K562 (cell line): ENCODE data around the gene TXNL1. TPM values are rescaled to one million over a fixed set of nuclear protein-coding genes. Genes with fewer than 3 reads are reported as not detected.

Source experiments
- BRD9 ChIP-seq: fragments of 450-650 bp; IDR thresholded peaks from 2 replicates; pipeline ENCODE4 v1.6.1; 2018; ENCODE audit warnings: low read depth; ENCODE audit not compliant: partially characterized antibody
- CHD1 ChIP-seq: fragments of 200-600 bp; sonication (generic); IDR thresholded peaks from one replicate; pipeline ENCODE4 v1.6.1; 2012; ENCODE audit warnings: mild to moderate bottlenecking, moderate library complexity, low read length, inconsistent platforms
- FOXO4 ChIP-seq: fragments of 450-650 bp; formaldehyde crosslinking; IDR thresholded peaks from 2 replicates; pipeline ENCODE4 v1.4.0; 2020; ENCODE audit warnings: mild to moderate bottlenecking, moderate library complexity
- HMG20B ChIP-seq: fragments of 250-450 bp; sonication (Bioruptor Pico); IDR thresholded peaks from 2 replicates; pipeline ENCODE4 v1.5.0; 2021; ENCODE audit warnings: mild to moderate bottlenecking
- HNRNPH1 ChIP-seq: fragments of 200-400 bp; formaldehyde crosslinking; optimal IDR thresholded peaks from 2 replicates; pipeline ENCODE3; 2017; ENCODE audit warnings: low read depth, mild to moderate bottlenecking, low read length, moderate library complexity
- KLF10 ChIP-seq: fragments of 250-450 bp; sonication (Bioruptor Pico); IDR thresholded peaks from 2 replicates; pipeline ENCODE4 v1.6.1; 2021; ENCODE audit warnings: matching md5 sums
- NBN ChIP-seq: fragments of 450-650 bp; IDR thresholded peaks from 2 replicates; pipeline ENCODE4 v1.6.1; 2016; ENCODE audit warnings: low read depth, mild to moderate bottlenecking
- NONO ChIP-seq, 2 experiments: fragments of 200-400 bp in 1 of 2; fragments of 450-650 bp in 1 of 2; formaldehyde crosslinking in 1 of 2; IDR thresholded peaks; 2 replicates each; pipeline ENCODE4 v1.6.1; 2017; ENCODE audit warnings: low read depth in 2 of 2, mild to moderate bottlenecking in 2 of 2, moderate library complexity in 2 of 2, low read length in 1 of 2
- TBL1XR1 ChIP-seq, 2 experiments: IDR thresholded peaks; 2 replicates each; pipeline ENCODE4 v1.6.1; 2012; ENCODE audit warnings: improper control_type of control experiment in 2 of 2, low read length in 2 of 2, mild to moderate bottlenecking in 1 of 2
- U2AF1 ChIP-seq: fragments of 200-400 bp; formaldehyde crosslinking; optimal IDR thresholded peaks from 2 replicates; pipeline ENCODE3; 2017; ENCODE audit warnings: mild to moderate bottlenecking, low read depth, low read length, moderate library complexity
- U2AF2 ChIP-seq: fragments of 200-400 bp; formaldehyde crosslinking; optimal IDR thresholded peaks from 2 replicates; pipeline ENCODE3; 2017; ENCODE audit warnings: low read depth, mild to moderate bottlenecking, low read length
- ZC3H4 ChIP-seq: sonication (generic); formaldehyde crosslinking; IDR thresholded peaks from 2 replicates; pipeline ENCODE4 v1.9.0; 2021; ENCODE audit warnings: missing genetic modification reagents, borderline replicate concordance
- ZNF121 ChIP-seq: sonication (generic); formaldehyde crosslinking; conservative IDR thresholded peaks from 2 replicates; pipeline ENCODE4 v1.8.0; 2022; ENCODE audit warnings: missing genetic modification reagents
- ZNF217 ChIP-seq: sonication (generic); formaldehyde crosslinking; IDR thresholded peaks from 2 replicates; pipeline ENCODE4 v1.8.0; 2022; ENCODE audit warnings: mild to moderate bottlenecking, missing genetic modification reagents
- ZNF512 ChIP-seq: IDR thresholded peaks from 2 replicates; pipeline ENCODE4 v1.6.1; 2016; ENCODE audit warnings: missing genetic modification characterization, missing compliant biosample characterization
- ZNF75A ChIP-seq: fragments of 450-650 bp; formaldehyde crosslinking; IDR thresholded peaks from 2 replicates; pipeline ENCODE4 v1.4.0; 2020; ENCODE audit warnings: mild to moderate bottlenecking
- polyA plus RNA-seq, 8 experiments: library from polyadenylated mRNA; depleted of rRNA in 4 of 8; stranded (reverse) in 5 of 8; unstranded in 3 of 8; fragments of >200 nt; fragmentation: Nextera tagmentation in 2 of 8; fragmentation: Illumina TruSeq in 1 of 8; extraction: Ambion mirVana in 2 of 8; extraction: Trizol in 1 of 8; gene quantifications; 2 replicates each; pipeline versions ENCODE4 v1.2.1 to v1.2.3, GENCODE V29; 2011 to 2014; ENCODE audit warnings: inconsistent platforms in 1 of 8, missing spikeins in 1 of 8
- total RNA-seq, 7 experiments: library from RNA; depleted of rRNA in 6 of 7; stranded (reverse); fragments of >200 nt in 6 of 7; fragmentation: Illumina TruSeq in 2 of 7; extraction: Trizol in 2 of 7; gene quantifications; 2 replicates each; pipeline versions ENCODE4 v1.2.1 to v1.2.3, GENCODE V29; 2011 to 2021; ENCODE audit warnings: low replicate concordance in 1 of 7
- TF ChIP-seq, protein P1 (sequence below): fragments of 250-450 bp; sonication (Bioruptor Pico); IDR thresholded peaks from 2 replicates; pipeline ENCODE4 v1.4.0; 2020; ENCODE audit warnings: mild to moderate bottlenecking, moderate library complexity, borderline replicate concordance
- TF ChIP-seq, protein P2 (sequence below): fragments of 450-650 bp; IDR thresholded peaks from 2 replicates; pipeline ENCODE4 v1.6.1; 2016; ENCODE audit warnings: borderline replicate concordance

Gene TXNL1
- total and polyA plus RNA-seq, 9 of the 15 experiments (the other 6 are each of a cell fraction or from before 2014, with no cell fraction given), result 45.4 to 103 (median 65.7) TPM

DNA sequence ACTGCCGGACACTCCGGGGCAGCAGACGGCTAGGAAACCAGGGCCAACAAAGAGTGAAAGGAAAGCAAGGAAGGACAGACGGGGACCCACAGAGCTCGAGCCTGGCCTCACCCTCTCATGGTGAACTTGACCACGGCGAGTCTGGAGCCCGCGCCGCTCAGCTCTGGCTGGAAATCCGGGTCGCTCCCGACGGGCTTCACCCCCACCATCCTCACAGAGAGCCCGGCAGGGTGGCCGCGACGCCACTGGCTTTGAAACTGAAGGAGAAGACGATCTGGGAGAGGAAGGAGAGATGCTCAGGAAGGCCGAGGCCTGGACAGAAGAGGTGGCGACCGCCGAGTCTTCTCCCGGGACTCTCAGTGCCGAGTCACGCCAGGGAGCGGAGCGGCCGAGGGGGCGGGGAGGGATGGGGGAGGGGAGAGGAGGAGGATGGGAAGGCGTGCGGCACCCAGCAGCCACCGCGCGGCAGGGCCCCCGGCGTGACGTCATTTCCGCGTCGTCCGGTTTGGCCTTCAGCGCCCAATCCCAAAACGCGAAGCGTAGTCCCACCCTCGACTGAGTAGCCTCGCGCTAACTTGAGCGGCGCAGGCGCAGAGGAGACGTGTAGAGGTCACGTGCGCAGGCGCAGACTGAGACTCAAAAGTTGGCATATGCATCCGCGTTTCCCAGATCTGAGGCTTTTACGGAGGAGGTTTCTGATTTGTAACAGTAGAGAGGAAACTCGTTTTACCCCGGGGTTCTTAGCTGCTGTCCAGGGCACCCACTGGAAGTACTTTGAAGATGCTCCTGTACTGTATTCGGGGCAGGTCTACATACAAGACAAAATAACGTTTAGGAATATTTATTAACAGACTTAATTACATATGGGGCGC is at the start of gene TXNL1 (continued):
- TF ChIP-seq NBN (0 out of 2 replicates have a peak, but pooled peaks have one; percentile 40), U2AF2 (no peak), U2AF1 (no peak), FOXO4 (CRISPR knock-in tag) (no peak), ZNF217 (CRISPR knock-in tag) (no peak), ZNF121 (CRISPR knock-in tag) (no peak), TBL1XR1 (IDR thresholded peaks at IDR 0.05; ENCODE audit: low read length in 2 of 2) (0 out of 4 replicates have a peak, but pooled peaks of 1 of the 2 experiments have one; percentile 58), BRD9 (no peak), NONO (IDR thresholded peaks at IDR 0.05; ENCODE audit: low read depth in 2 of 2, low read length in 1 of 2) (no peak), KLF10 (CRISPR knock-in tag) (no peak), ZC3H4 (CRISPR knock-in tag) (no peak), ZNF75A (CRISPR knock-in tag) (no peak), ZNF512 (tag) (no peak), HMG20B (CRISPR knock-in tag) (no peak), HNRNPH1 (no peak), CHD1 (peak; percentile 20)
- TF ChIP-seq, protein P1, sequence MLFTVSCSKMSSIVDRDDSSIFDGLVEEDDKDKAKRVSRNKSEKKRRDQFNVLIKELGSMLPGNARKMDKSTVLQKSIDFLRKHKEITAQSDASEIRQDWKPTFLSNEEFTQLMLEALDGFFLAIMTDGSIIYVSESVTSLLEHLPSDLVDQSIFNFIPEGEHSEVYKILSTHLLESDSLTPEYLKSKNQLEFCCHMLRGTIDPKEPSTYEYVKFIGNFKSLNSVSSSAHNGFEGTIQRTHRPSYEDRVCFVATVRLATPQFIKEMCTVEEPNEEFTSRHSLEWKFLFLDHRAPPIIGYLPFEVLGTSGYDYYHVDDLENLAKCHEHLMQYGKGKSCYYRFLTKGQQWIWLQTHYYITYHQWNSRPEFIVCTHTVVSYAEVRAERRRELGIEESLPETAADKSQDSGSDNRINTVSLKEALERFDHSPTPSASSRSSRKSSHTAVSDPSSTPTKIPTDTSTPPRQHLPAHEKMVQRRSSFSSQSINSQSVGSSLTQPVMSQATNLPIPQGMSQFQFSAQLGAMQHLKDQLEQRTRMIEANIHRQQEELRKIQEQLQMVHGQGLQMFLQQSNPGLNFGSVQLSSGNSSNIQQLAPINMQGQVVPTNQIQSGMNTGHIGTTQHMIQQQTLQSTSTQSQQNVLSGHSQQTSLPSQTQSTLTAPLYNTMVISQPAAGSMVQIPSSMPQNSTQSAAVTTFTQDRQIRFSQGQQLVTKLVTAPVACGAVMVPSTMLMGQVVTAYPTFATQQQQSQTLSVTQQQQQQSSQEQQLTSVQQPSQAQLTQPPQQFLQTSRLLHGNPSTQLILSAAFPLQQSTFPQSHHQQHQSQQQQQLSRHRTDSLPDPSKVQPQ (CRISPR knock-in tag), result no peak
- TF ChIP-seq, protein P2, sequence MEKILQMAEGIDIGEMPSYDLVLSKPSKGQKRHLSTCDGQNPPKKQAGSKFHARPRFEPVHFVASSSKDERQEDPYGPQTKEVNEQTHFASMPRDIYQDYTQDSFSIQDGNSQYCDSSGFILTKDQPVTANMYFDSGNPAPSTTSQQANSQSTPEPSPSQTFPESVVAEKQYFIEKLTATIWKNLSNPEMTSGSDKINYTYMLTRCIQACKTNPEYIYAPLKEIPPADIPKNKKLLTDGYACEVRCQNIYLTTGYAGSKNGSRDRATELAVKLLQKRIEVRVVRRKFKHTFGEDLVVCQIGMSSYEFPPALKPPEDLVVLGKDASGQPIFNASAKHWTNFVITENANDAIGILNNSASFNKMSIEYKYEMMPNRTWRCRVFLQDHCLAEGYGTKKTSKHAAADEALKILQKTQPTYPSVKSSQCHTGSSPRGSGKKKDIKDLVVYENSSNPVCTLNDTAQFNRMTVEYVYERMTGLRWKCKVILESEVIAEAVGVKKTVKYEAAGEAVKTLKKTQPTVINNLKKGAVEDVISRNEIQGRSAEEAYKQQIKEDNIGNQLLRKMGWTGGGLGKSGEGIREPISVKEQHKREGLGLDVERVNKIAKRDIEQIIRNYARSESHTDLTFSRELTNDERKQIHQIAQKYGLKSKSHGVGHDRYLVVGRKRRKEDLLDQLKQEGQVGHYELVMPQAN, result 0 out of 2 replicates have a peak, but pooled peaks have one; percentile 46
